ENCODE data around the gene YOD1. TPM values are rescaled to one million over a fixed set of nuclear protein-coding genes. Genes with fewer than 3 reads are reported as not detected.

Gene YOD1
- total and polyA plus RNA-seq, 2 donors (not counting 1 experiment from before 2014, with no cell fraction given) = 3.0 to 5.6 TPM

- H3K9ac ChIP-seq (ENCODE audit: insufficient read depth, low read length) = no peak overlapping the region
These were observed 40.3 kb downstream of the YOD1 start for GRCh38 chr1:207010726-207011125.

GRCh38 chr1:207009945-207010344 lies 41.1 kb downstream of the YOD1 start:
- Histone ChIP-seq H3K27me3 (ENCODE audit: control insufficient read depth, insufficient read depth, low read length) (no peaks in the 10 kb centered on the region), H3K9me3 (ENCODE audit: control insufficient read depth, insufficient read depth, low read depth, low read length) (no peaks in the 10 kb centered on the region), H3K4me1 (ENCODE audit: control insufficient read depth, extremely low read depth, insufficient read depth, low read length) (no peaks in the 10 kb centered on the region), H4K20me1 (ENCODE audit: control insufficient read depth, extremely low read depth, insufficient read depth, low read length) (no peaks in the 10 kb centered on the region), H2AFZ (ENCODE audit: low read length) (no peak overlapping the region), H3K4me2 (ENCODE audit: extremely low read depth, insufficient read depth, low read length) (no peak overlapping the region), H3K27ac (ENCODE audit: insufficient read depth, low read length) (no peak overlapping the region), H3K79me2 (ENCODE audit: control insufficient read depth, insufficient read depth, low read length) (no peaks in the 10 kb centered on the region), H3K36me3 (ENCODE audit: control insufficient read depth, insufficient read depth, low read length) (no peaks in the 10 kb centered on the region), H3K4me3 (replicated peaks in 1 of 4; ENCODE audit: control extremely low read depth in 1 of 4, insufficient read depth in 1 of 4, low read depth in 3 of 4, low read length in 4 of 4) (no peak overlapping the region), H3K9ac (ENCODE audit: insufficient read depth, low read length) (no peak overlapping the region)
- no peak for TF ChIP-seq EZH2 (IDR thresholded peaks at IDR 0.05; ENCODE audit: low read length, missing control alignments)
- no peak for TF ChIP-seq CTCF (conservative IDR thresholded peaks at IDR 0.05 in 1 of 2, IDR thresholded peaks at IDR 0.05 in 1 of 2; ENCODE audit: low read depth in 1 of 2, low read length in 2 of 2)
- DNase-seq (ENCODE audit: low read depth in 2 of 2) = no peak

More at GRCh38 chr1:207010726-207011125, 40.3 kb downstream of the YOD1 start:
- Histone ChIP-seq H3K27ac (ENCODE audit: insufficient read depth, low read length) (no peak overlapping the region), H2AFZ (ENCODE audit: low read length) (no peak overlapping the region), H3K4me3 (replicated peaks in 1 of 4; ENCODE audit: control extremely low read depth in 1 of 4, insufficient read depth in 1 of 4, low read depth in 3 of 4, low read length in 4 of 4) (no peak overlapping the region), H3K9me3 (ENCODE audit: control insufficient read depth, insufficient read depth, low read depth, low read length) (no peaks in the 10 kb centered on the region), H3K27me3 (ENCODE audit: control insufficient read depth, insufficient read depth, low read length) (no peaks in the 10 kb centered on the region), H3K4me2 (ENCODE audit: extremely low read depth, insufficient read depth, low read length) (no peak overlapping the region), H3K36me3 (ENCODE audit: control insufficient read depth, insufficient read depth, low read length) (no peaks in the 10 kb centered on the region), H3K4me1 (ENCODE audit: control insufficient read depth, extremely low read depth, insufficient read depth, low read length) (no peaks in the 10 kb centered on the region), H3K79me2 (ENCODE audit: control insufficient read depth, insufficient read depth, low read length) (no peaks in the 10 kb centered on the region), H4K20me1 (ENCODE audit: control insufficient read depth, extremely low read depth, insufficient read depth, low read length) (no peaks in the 10 kb centered on the region)
- DNase-seq (ENCODE audit: low read depth in 2 of 2) = no peak
- TF ChIP-seq EZH2 (IDR thresholded peaks at IDR 0.05; ENCODE audit: low read length, missing control alignments) = no peak
- no peak for TF ChIP-seq CTCF (conservative IDR thresholded peaks at IDR 0.05 in 1 of 2, IDR thresholded peaks at IDR 0.05 in 1 of 2; ENCODE audit: low read depth in 1 of 2, low read length in 2 of 2)

GRCh38 chr1:207009182-207009850 lies 41.7 kb downstream of the YOD1 start:
- Histone ChIP-seq H4K20me1 (ENCODE audit: control insufficient read depth, extremely low read depth, insufficient read depth, low read length) (no peaks in the 10 kb centered on the region), H3K4me3 (replicated peaks in 1 of 4; ENCODE audit: control extremely low read depth in 1 of 4, insufficient read depth in 1 of 4, low read depth in 3 of 4, low read length in 4 of 4) (no peak overlapping the region), H3K9ac (ENCODE audit: insufficient read depth, low read length) (no peak overlapping the region), H3K27ac (ENCODE audit: insufficient read depth, low read length) (no peak overlapping the region), H3K27me3 (ENCODE audit: control insufficient read depth, insufficient read depth, low read length) (no peaks in the 10 kb centered on the region), H3K9me3 (ENCODE audit: control insufficient read depth, insufficient read depth, low read depth, low read length) (no peaks in the 10 kb centered on the region), H3K4me1 (ENCODE audit: control insufficient read depth, extremely low read depth, insufficient read depth, low read length) (no peaks in the 10 kb centered on the region), H3K79me2 (ENCODE audit: control insufficient read depth, insufficient read depth, low read length) (no peaks in the 10 kb centered on the region), H3K4me2 (ENCODE audit: extremely low read depth, insufficient read depth, low read length) (no peak overlapping the region), H2AFZ (ENCODE audit: low read length) (no peak overlapping the region), H3K36me3 (ENCODE audit: control insufficient read depth, insufficient read depth, low read length) (no peaks in the 10 kb centered on the region)
- TF ChIP-seq CTCF (conservative IDR thresholded peaks at IDR 0.05 in 1 of 2, IDR thresholded peaks at IDR 0.05 in 1 of 2; ENCODE audit: low read depth in 1 of 2, low read length in 2 of 2) (no peak), EZH2 (IDR thresholded peaks at IDR 0.05; ENCODE audit: low read length, missing control alignments) (no peak)
- no peak for DNase-seq (ENCODE audit: low read depth in 2 of 2)

All from fibroblast of lung (primary cell).